H9 (cell line): Measurements from ENCODE around the gene ABHD17B. TPM values are rescaled to one million over a fixed set of nuclear protein-coding genes. Genes with fewer than 3 reads are reported as not detected.

Experiments used
- DNase-seq: peaks from one replicate; pipeline ENCODE4 v3.0.0-alpha.2; 2017
- H2AFZ ChIP-seq: one replicate; pipeline ENCODE4 v1.6.1; 2013; ENCODE audit warnings: mild to moderate bottlenecking, low read length, control low read depth, moderate library complexity
- H2AK5ac ChIP-seq: 2 replicates; pipeline ENCODE4 v1.6.1; 2013; ENCODE audit warnings: low read length, control low read depth, mixed read lengths; ENCODE audit not compliant: insufficient read length
- H2BK120ac ChIP-seq: one replicate; pipeline ENCODE4 v1.6.1; 2013; ENCODE audit warnings: low read depth, mild to moderate bottlenecking, low read length, control low read depth, inconsistent platforms; ENCODE audit not compliant: poor library complexity, severe bottlenecking
- H2BK12ac ChIP-seq: 2 replicates; pipeline ENCODE4 v1.6.1; 2013; ENCODE audit warnings: low read length, control low read depth, mixed read lengths, low read depth; ENCODE audit not compliant: insufficient read length
- H2BK15ac ChIP-seq: 2 replicates; pipeline ENCODE4 v1.6.1; 2013; ENCODE audit warnings: low read depth, low read length, control low read depth
- H2BK20ac ChIP-seq: one replicate; pipeline ENCODE4 v1.6.1; 2013; ENCODE audit warnings: low read depth, mild to moderate bottlenecking, low read length, control low read depth, inconsistent platforms; ENCODE audit not compliant: poor library complexity, severe bottlenecking
- H2BK5ac ChIP-seq: 2 replicates; pipeline ENCODE4 v1.6.1; 2013; ENCODE audit warnings: low read length, control low read depth, mixed read lengths; ENCODE audit not compliant: insufficient read length
- H3K14ac ChIP-seq: 2 replicates; pipeline ENCODE4 v1.6.1; 2013; ENCODE audit warnings: low read length, control low read depth; ENCODE audit not compliant: insufficient read depth
- H3K18ac ChIP-seq: 2 replicates; pipeline ENCODE4 v1.6.1; 2013; ENCODE audit warnings: low read depth, mild to moderate bottlenecking, mixed read lengths, low read length, control low read depth; ENCODE audit not compliant: insufficient read length
- H3K23ac ChIP-seq: 2 replicates; pipeline ENCODE4 v1.6.1; 2013; ENCODE audit warnings: low read length, control low read depth, mixed read lengths, low read depth; ENCODE audit not compliant: insufficient read length
- H3K23me2 ChIP-seq: 2 replicates; pipeline ENCODE4 v1.6.1; 2013; ENCODE audit warnings: low read depth, mild to moderate bottlenecking, mixed read lengths, low read length, control low read depth; ENCODE audit not compliant: insufficient read length, poor library complexity, severe bottlenecking
- H3K27ac ChIP-seq: 2 replicates; pipeline ENCODE4 v1.5.1; 2013; ENCODE audit warnings: low read length, control low read depth, mixed read lengths, low read depth; ENCODE audit not compliant: insufficient read length
- H3K27me3 ChIP-seq: 2 replicates; pipeline ENCODE4 v1.6.1; 2013; ENCODE audit warnings: low read length, control low read depth, inconsistent platforms; ENCODE audit not compliant: insufficient read depth
- H3K4ac ChIP-seq: 2 replicates; pipeline ENCODE4 v1.6.1; 2013; ENCODE audit warnings: low read depth, mild to moderate bottlenecking, control low read depth, inconsistent platforms, low read length, moderate library complexity
- H3K4me1 ChIP-seq: 2 replicates; pipeline ENCODE4 v1.6.1; 2013; ENCODE audit warnings: low read length, control low read depth, inconsistent platforms; ENCODE audit not compliant: insufficient read depth
- H3K4me2 ChIP-seq: 2 replicates; pipeline ENCODE4 v1.6.1; 2013; ENCODE audit warnings: low read length, control low read depth, mixed read lengths; ENCODE audit not compliant: insufficient read length, insufficient read depth
- H3K56ac ChIP-seq: 2 replicates; pipeline ENCODE4 v1.6.1; 2013; ENCODE audit warnings: low read depth, mild to moderate bottlenecking, mixed read lengths, low read length, control low read depth; ENCODE audit not compliant: insufficient read length
- H3K79me1 ChIP-seq: 2 replicates; pipeline ENCODE4 v1.6.1; 2013; ENCODE audit warnings: low read depth, mild to moderate bottlenecking, moderate library complexity, low read length, control low read depth, inconsistent platforms; ENCODE audit not compliant: insufficient read depth, poor library complexity, severe bottlenecking
- H3K79me2 ChIP-seq: 2 replicates; pipeline ENCODE4 v1.6.1; 2013; ENCODE audit warnings: low read length, control low read depth, inconsistent platforms; ENCODE audit not compliant: insufficient read depth
- H3K9ac ChIP-seq: 2 replicates; pipeline ENCODE4 v1.6.1; 2013; ENCODE audit warnings: low read length, control low read depth, mixed read lengths; ENCODE audit not compliant: insufficient read length; ENCODE audit errors: extremely low read depth
- H3K9me3 ChIP-seq: one replicate; pipeline ENCODE4 v1.6.1; 2013; ENCODE audit warnings: low read depth, low read length, inconsistent platforms; ENCODE audit not compliant: control insufficient read depth
- H3T11ph ChIP-seq: one replicate; pipeline ENCODE4 v1.6.1; 2013; ENCODE audit warnings: mild to moderate bottlenecking, low read length, control low read depth, inconsistent platforms
- H4K20me1 ChIP-seq: one replicate; pipeline ENCODE4 v1.6.1; 2013; ENCODE audit not compliant: control insufficient read depth, insufficient read length, insufficient read depth
- H4K5ac ChIP-seq: 2 replicates; pipeline ENCODE4 v1.6.1; 2013; ENCODE audit warnings: low read depth, mild to moderate bottlenecking, mixed read lengths, low read length, control low read depth; ENCODE audit not compliant: insufficient read length
- H4K8ac ChIP-seq: replicated peaks from 2 replicates; pipeline ENCODE4 v1.6.1; 2013; ENCODE audit warnings: low read length, control low read depth, mixed read lengths, low read depth; ENCODE audit not compliant: insufficient read length
- H4K91ac ChIP-seq: 2 replicates; pipeline ENCODE4 v1.6.1; 2013; ENCODE audit warnings: low read depth, mild to moderate bottlenecking, moderate library complexity, mixed read lengths, low read length, control low read depth; ENCODE audit not compliant: insufficient read length
- H3K27ac Mint-ChIP-seq, 3 experiments: 2 replicates in 2 of 3; 3 replicates in 1 of 3; pipeline ENCODE4 v1.8.0; 2020 to 2021; ENCODE audit warnings: mixed read lengths in 3 of 3, mild to moderate bottlenecking in 1 of 3, moderate library complexity in 1 of 3
- H3K27me3 Mint-ChIP-seq: 2 replicates; pipeline ENCODE4 v1.8.0; 2021; ENCODE audit warnings: low read depth, mild to moderate bottlenecking, moderate library complexity, mixed read lengths
- H3K36me3 Mint-ChIP-seq, 3 experiments: 2 replicates in 2 of 3; 3 replicates in 1 of 3; pipeline ENCODE4 v1.8.0; 2020 to 2021; ENCODE audit warnings: low read depth in 3 of 3, mixed read lengths in 3 of 3; ENCODE audit not compliant: insufficient read depth in 1 of 3
- H3K4me1 Mint-ChIP-seq, 2 experiments: 2 replicates each; pipeline ENCODE4 v1.8.0; 2020; ENCODE audit warnings: mixed read lengths in 2 of 2
- H3K4me3 Mint-ChIP-seq, 2 experiments: 2 replicates in 1 of 2; 3 replicates in 1 of 2; pipeline ENCODE4 v1.8.0; 2020 to 2021; ENCODE audit warnings: mild to moderate bottlenecking in 2 of 2, mixed read lengths in 2 of 2, moderate library complexity in 1 of 2
- H3K9me3 Mint-ChIP-seq, 2 experiments: 2 replicates in 1 of 2; 3 replicates in 1 of 2; pipeline ENCODE4 v1.8.0; 2020; ENCODE audit warnings: mild to moderate bottlenecking in 2 of 2, mixed read lengths in 2 of 2, moderate library complexity in 1 of 2
- CTCF ChIP-seq: fragments of 200-600 bp; sonication (generic); conservative IDR thresholded peaks from 3 replicates; pipeline ENCODE4 v1.8.0; 2021; ENCODE audit warnings: antibody characterized with exemption, mild to moderate bottlenecking
- total RNA-seq: library from RNA; stranded (reverse); gene quantifications from 2 replicates; pipeline ENCODE4 v1.2.1, GENCODE V29; 2021

The ABHD17B gene
- total RNA-seq, 1 experiment from 2014 or later: 67.6 TPM

GRCh38 chr9:71916834-71917534 is 6.0 kb upstream of the ABHD17B start:
- H3K79me2 ChIP-seq: peaks cover 40% of the 10 kb centered on the region; the same call in 1 of the 2 replicates
- no peak overlapping the region for H3K18ac ChIP-seq
- H3K23me2 ChIP-seq: peaks cover 5% of the 10 kb centered on the region
- H3K4me1 Mint-ChIP-seq: peaks cover 48 to 61% of the 10 kb centered on the region in 2 experiments
- H3K79me1 ChIP-seq: no peaks in the 10 kb centered on the region
- H3K4ac ChIP-seq: no peak overlapping the region
- no peak overlapping the region for H3K4me2 ChIP-seq
- no peak overlapping the region for H3K27ac Mint-ChIP-seq
- H3K27ac ChIP-seq: no peak overlapping the region
- H2AFZ ChIP-seq: no peak overlapping the region
- H2BK120ac ChIP-seq: no peak overlapping the region
- H3K27me3 ChIP-seq: no peaks in the 10 kb centered on the region
- H3K14ac ChIP-seq: no peak overlapping the region
- no peak overlapping the region for H3K23ac ChIP-seq
- H4K5ac ChIP-seq: no peak overlapping the region
- peaks cover 25 to 26% of the 10 kb centered on the region in 2 experiments for H3K9me3 Mint-ChIP-seq
- H3K27me3 Mint-ChIP-seq: no peaks in the 10 kb centered on the region
- H3K56ac ChIP-seq: no peak overlapping the region
- TF ChIP-seq CTCF: no peak
- no peak overlapping the region for H4K8ac ChIP-seq
- no peak overlapping the region; a peak in 1 of 5 replicates for H3K4me3 Mint-ChIP-seq
- DNase-seq: no peak
- no peak overlapping the region for H3T11ph ChIP-seq
- H2BK5ac ChIP-seq: no peak overlapping the region
- no peak overlapping the region for H2BK20ac ChIP-seq
- H2BK15ac ChIP-seq: no peak overlapping the region
- H2AK5ac ChIP-seq: no peak overlapping the region
- no peak overlapping the region for H4K91ac ChIP-seq
- no peak overlapping the region for H3K9ac ChIP-seq
- no peaks in the 10 kb centered on the region for H4K20me1 ChIP-seq
- peaks cover 4% of the 10 kb centered on the region; the same call in 1 of the 2 replicates for H3K4me1 ChIP-seq
- H3K9me3 ChIP-seq: peaks cover 11% of the 10 kb centered on the region
- no peak overlapping the region for H2BK12ac ChIP-seq
- H3K36me3 Mint-ChIP-seq: peaks cover 25 to 33% (median 29%) of the 10 kb centered on the region in 3 experiments
